Gastroesophageal sphincter (tissue), 4 donors: ENCODE data around the gene IFI16. TPM values are rescaled to one million over a fixed set of nuclear protein-coding genes. Genes with fewer than 3 reads are reported as not detected.

Source experiments
- ATAC-seq: fragments of 150-250 bp; one replicate; pipeline ENCODE4 v1.9.1; 2016; ENCODE audit warnings: mild to moderate bottlenecking, moderate library complexity
- H3K27ac ChIP-seq, 4 donors: fragments of 200-600 bp; sonication (generic) in 3 of 4; 1 replicate in 3 of 4; 2 replicates in 1 of 4; pipeline ENCODE4 v1.5.1; 2016 to 2019
- H3K27me3 ChIP-seq: fragments of 200-600 bp; sonication (generic); one replicate; pipeline ENCODE4 v1.5.1; 2019
- H3K36me3 ChIP-seq, 2 donors: fragments of 200-600 bp; sonication (generic); one replicate each; pipeline ENCODE4 v1.5.1; 2019; ENCODE audit warnings: control low read depth in 1 of 2
- H3K4me1 ChIP-seq, 3 donors: fragments of 200-600 bp; sonication (generic); 1 replicate in 2 of 3; 2 replicates in 1 of 3; pipeline ENCODE4 v1.5.1; 2016 to 2019; ENCODE audit warnings: control low read depth in 2 of 3
- H3K4me3 ChIP-seq, 2 donors: fragments of 200-600 bp; sonication (generic); one replicate each; pipeline ENCODE4 v1.5.1; 2019; ENCODE audit warnings: mild to moderate bottlenecking in 1 of 2, moderate library complexity in 1 of 2
- H3K9me3 ChIP-seq, 3 donors: fragments of 200-600 bp; sonication (generic); one replicate each; pipeline ENCODE4 v1.5.1; 2017 to 2019; ENCODE audit warnings: control low read depth in 2 of 3
- CTCF ChIP-seq, 4 experiments: fragments of 200-600 bp in 2 of 4; fragments of 450-650 bp in 2 of 4; sonication (generic) in 1 of 4; IDR thresholded peaks; one replicate each; pipeline ENCODE4 v1.5.1; 2017 to 2019; ENCODE audit warnings: antibody characterized with exemption in 4 of 4, mild to moderate bottlenecking in 2 of 4, moderate library complexity in 2 of 4
- EP300 ChIP-seq: sonication (generic); formaldehyde crosslinking; IDR thresholded peaks from one replicate; pipeline ENCODE4 v1.6.1; 2017; ENCODE audit warnings: antibody characterized with exemption, mild to moderate bottlenecking
- POLR2A ChIP-seq, 2 donors: fragments of 450-650 bp; IDR thresholded peaks; one replicate each; pipeline ENCODE4 v1.6.1; 2017; ENCODE audit warnings: antibody characterized with exemption in 2 of 2, mild to moderate bottlenecking in 2 of 2, moderate library complexity in 1 of 2
- POLR2AphosphoS5 ChIP-seq: sonication (generic); formaldehyde crosslinking; IDR thresholded peaks from one replicate; pipeline ENCODE4 v1.6.1; 2017; ENCODE audit warnings: antibody characterized with exemption
- WGBS, 2 donors: methylation state at CpG; one replicate each; pipeline ENCODE4 v1.1.5; 2018; ENCODE audit warnings: low coverage in 1 of 2; 5-methylcytosine and 5-hydroxymethylcytosine counted together
- total RNA-seq, 4 donors: library from RNA; depleted of rRNA; stranded (reverse); fragments of >200 nt; gene quantifications; one replicate each; pipeline ENCODE4 v1.1.0, GENCODE V29; 2016

The IFI16 gene
- total RNA-seq, 4 donors from 2014 or later = 25.2 to 73.4 (median 47.5) TPM

- WGBS, 2 donors = 83 to 95% methylated on average over 1 of the region's 1 CpG
Measured at GRCh38 chr1:159083013-159083412, 73.3 kb downstream of the IFI16 start.

GRCh38 chr1:159084152-159084551 is 74.4 kb downstream of the IFI16 start:
- Histone ChIP-seq H3K27me3 (no peaks in the 10 kb centered on the region), H3K27ac (no peak overlapping the region), H3K4me3 (no peak overlapping the region), H3K9me3 (no peaks in the 10 kb centered on the region), H3K36me3 (no peaks in the 10 kb centered on the region), H3K4me1 (no peaks in the 10 kb centered on the region)
- no peak for TF ChIP-seq POLR2A (IDR thresholded peaks at IDR 0.05)
- WGBS, 2 donors = 83 to 92% methylated on average over 3 of the region's 3 CpGs
- ATAC-seq = no peak

More at GRCh38 chr1:159083013-159083412, 73.3 kb downstream of the IFI16 start:
- no peak for TF ChIP-seq POLR2AphosphoS5
- no peak for TF ChIP-seq CTCF (IDR thresholded peaks at IDR 0.05)
- TF ChIP-seq POLR2A (IDR thresholded peaks at IDR 0.05) = no peak
- no peak for TF ChIP-seq EP300
- no peaks in the 10 kb centered on the region for H3K36me3 ChIP-seq
- no peaks in the 10 kb centered on the region for H3K4me1 ChIP-seq
- H3K27ac ChIP-seq = no peak overlapping the region
- H3K9me3 ChIP-seq = no peaks in the 10 kb centered on the region
- no peaks in the 10 kb centered on the region for H3K27me3 ChIP-seq
- ATAC-seq = no peak
- H3K4me3 ChIP-seq = no peak overlapping the region

GRCh38 chr1:159084867-159085266 is 75.2 kb downstream of the IFI16 start:
- Histone ChIP-seq H3K27me3 (no peaks in the 10 kb centered on the region), H3K27ac (no peak overlapping the region), H3K9me3 (no peaks in the 10 kb centered on the region), H3K36me3 (no peaks in the 10 kb centered on the region), H3K4me3 (no peak overlapping the region), H3K4me1 (no peaks in the 10 kb centered on the region)
- TF ChIP-seq EP300 (no peak), POLR2AphosphoS5 (no peak), CTCF (IDR thresholded peaks at IDR 0.05) (no peak)
- 59 to 92% methylated on average over 2 to 3 of the region's 3 CpGs for WGBS, 2 donors
- ATAC-seq = peak; percentile 39

- ATAC-seq = no peak
- Histone ChIP-seq H3K4me1 (no peaks in the 10 kb centered on the region), H3K27me3 (no peaks in the 10 kb centered on the region), H3K36me3 (no peaks in the 10 kb centered on the region), H3K4me3 (no peak overlapping the region), H3K27ac (no peak overlapping the region), H3K9me3 (no peaks in the 10 kb centered on the region)
- 14 to 19% methylated on average over 1 to 2 of the region's 2 CpGs for WGBS, 2 donors
- TF ChIP-seq CTCF (IDR thresholded peaks at IDR 0.05) (no peak), EP300 (no peak), POLR2A (IDR thresholded peaks at IDR 0.05) (no peak), POLR2AphosphoS5 (no peak)
Measured at GRCh38 chr1:159088050-159088449, 78.3 kb downstream of the IFI16 start.

- TF ChIP-seq CTCF (IDR thresholded peaks at IDR 0.05) (no peak), EP300 (no peak), POLR2AphosphoS5 (no peak), POLR2A (IDR thresholded peaks at IDR 0.05) (no peak)
- Histone ChIP-seq H3K27me3 (no peaks in the 10 kb centered on the region), H3K27ac (no peak overlapping the region), H3K4me1 (no peaks in the 10 kb centered on the region), H3K36me3 (no peaks in the 10 kb centered on the region), H3K4me3 (no peak overlapping the region), H3K9me3 (no peaks in the 10 kb centered on the region)
- 52 to 68% methylated on average over 3 to 6 of the region's 6 CpGs for WGBS, 2 donors
- no peak for ATAC-seq
Measured at GRCh38 chr1:159088546-159089183, 79.0 kb downstream of the IFI16 start.
